ENCODE data around the gene PIK3R3. TPM values are rescaled to one million over a fixed set of nuclear protein-coding genes. Genes with fewer than 3 reads are reported as not detected.

PIK3R3 gene
- total and polyA plus RNA-seq, 9 of the 15 experiments (the other 6 are each of a cell fraction or from before 2014, with no cell fraction given) = 1.4 to 7.7 (median 4.6) TPM

- Histone ChIP-seq H3K79me2 (ENCODE audit: control insufficient read depth, insufficient read depth, low read length) (no peaks in the 10 kb centered on the region), H3K4me2 (ENCODE audit: insufficient read depth, low read length) (no peak overlapping the region), H3K9me3 (replicated peaks; ENCODE audit: control insufficient read depth, insufficient read depth, low read depth, low read length) (no peaks in the 10 kb centered on the region), H2AFZ (ENCODE audit: low read depth, low read length) (no peak overlapping the region), H3K4me3 (no peak overlapping the region), H3K4me1 (replicated peaks in 1 of 2; ENCODE audit: control insufficient read depth in 2 of 2, insufficient read depth in 2 of 2, low read length in 2 of 2) (no peaks in the 10 kb centered on the region), H3K27ac (ENCODE audit: extremely low read depth, low read depth, low read length) (no peak overlapping the region), H3K9ac (ENCODE audit: insufficient read depth in 1 of 2, low read depth in 2 of 2, low read length in 2 of 2) (no peak overlapping the region), H3K36me3 (ENCODE audit: control insufficient read depth, insufficient read depth, low read length) (peaks cover 62% of the 10 kb centered on the region), H3K9me1 (ENCODE audit: control insufficient read depth, insufficient read depth, low read length) (peaks cover 4% of the 10 kb centered on the region), H4K20me1 (replicated peaks; ENCODE audit: control insufficient read depth, insufficient read depth, low read length) (no peaks in the 10 kb centered on the region), H3K27me3 (ENCODE audit: control insufficient read depth in 2 of 2, insufficient read depth in 2 of 2, low read length in 2 of 2) (no peaks in the 10 kb centered on the region)
- ATAC-seq (no peak), DNase-seq (ENCODE audit: extremely low read depth in 1 of 4, low spot score in 3 of 4) (no peak), FAIRE-seq (no peak)
- TF ChIP-seq ILK (tag; IDR thresholded peaks at IDR 0.05; ENCODE audit: borderline replicate concordance, low read depth) (no peak), ZNF583 (CRISPR knock-in tag; IDR thresholded peaks at IDR 0.05) (no peak), ZZZ3 (IDR thresholded peaks at IDR 0.05) (no peak), DLX4 (CRISPR knock-in tag; IDR thresholded peaks at IDR 0.05) (no peak), NR4A1 (CRISPR knock-in tag; IDR thresholded peaks at IDR 0.05) (no peak), NR4A1 (tag; IDR thresholded peaks at IDR 0.05) (no peak), GTF2F1 (IDR thresholded peaks at IDR 0.05; ENCODE audit: low read depth, low read length) (no peak), MIER1 (IDR thresholded peaks at IDR 0.05; ENCODE audit: low read depth) (no peak), ZNF165 (CRISPR knock-in tag; IDR thresholded peaks at IDR 0.05; ENCODE audit: borderline replicate concordance) (no peak), ZNF699 (CRISPR knock-in tag; IDR thresholded peaks at IDR 0.05; ENCODE audit: insufficient replicate concordance) (no peak), SIRT6 (IDR thresholded peaks at IDR 0.05; ENCODE audit: low read depth, low read length) (no peak), ZNF696 (CRISPR knock-in tag; conservative IDR thresholded peaks at IDR 0.05) (no peak), CHD1 (IDR thresholded peaks at IDR 0.05; ENCODE audit: low read length) (no peak), TSHZ1 (CRISPR knock-in tag; IDR thresholded peaks at IDR 0.05) (no peak), HDAC2 (IDR thresholded peaks at IDR 0.05) (no peak)
- in situ Hi-C loops (cut with MboI) (no loop called here), intact Hi-C loops (cut with micrococcal nuclease) (no loop called here)
- 84% methylated on average over 7 of the region's 7 CpGs for WGBS (ENCODE audit: insufficient coverage, low coverage, missing lambda C conversion rate)
- POLR2A ChIA-PET = interaction anchor here (0.6 to 1.6 kb wide), 6 partner anchors 9 to 54 kb away, joined by 3 to 5 read pairs (median 3); no protein-coding TSS in a partner anchor
- no TSS peak for BruUV-seq (replicated peaks)
- CTCF ChIA-PET (ENCODE audit: low intra/inter-chr PET ratio) = no interaction called here
Observed at GRCh38 chr1:46011121-46011695, 121.2 kb downstream of the PIK3R3 start.

All from K562 (cell line).